HG02981 (cell line): ENCODE data around the gene SIRPG.
"Not testable (repeated sequence)": the region's sequence is repeated elsewhere in the genome, so short reads cannot be mapped to it uniquely, and the experiment has no call there.

ENCODE experiments used
- ATAC-seq: cut with Tn5 transposase; IDR thresholded peaks from one replicate; pipeline ENCODE4 v1.9.1; 2021; ENCODE audit warnings: mild to moderate bottlenecking, moderate library complexity; ENCODE audit not compliant: unreplicated experiment

SIRPG gene

DNA sequence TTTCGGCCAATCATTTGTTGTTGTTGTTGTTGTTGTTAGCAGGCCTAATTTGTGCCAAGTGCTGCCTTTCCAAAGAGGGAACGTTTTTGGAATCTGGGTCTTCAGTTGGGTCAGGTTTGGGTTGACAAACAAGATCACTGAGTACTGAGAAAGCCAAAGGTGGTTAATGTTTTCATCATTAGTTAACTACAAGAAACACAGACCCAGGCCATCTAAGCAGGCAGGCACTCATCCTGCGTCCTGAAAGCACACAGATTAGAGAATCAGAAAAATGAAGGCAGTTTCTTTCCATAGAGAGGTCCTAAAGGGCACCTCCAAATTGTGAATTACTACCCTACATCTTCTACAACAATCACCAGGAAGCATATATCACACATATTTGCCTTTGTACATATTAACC, 15.1 kb upstream of the SIRPG start:
- no peak for ATAC-seq

- no peak for ATAC-seq
Measured at GRCh38 chr20:1671891-1672669, 14.5 kb upstream of the SIRPG start.

DNA sequence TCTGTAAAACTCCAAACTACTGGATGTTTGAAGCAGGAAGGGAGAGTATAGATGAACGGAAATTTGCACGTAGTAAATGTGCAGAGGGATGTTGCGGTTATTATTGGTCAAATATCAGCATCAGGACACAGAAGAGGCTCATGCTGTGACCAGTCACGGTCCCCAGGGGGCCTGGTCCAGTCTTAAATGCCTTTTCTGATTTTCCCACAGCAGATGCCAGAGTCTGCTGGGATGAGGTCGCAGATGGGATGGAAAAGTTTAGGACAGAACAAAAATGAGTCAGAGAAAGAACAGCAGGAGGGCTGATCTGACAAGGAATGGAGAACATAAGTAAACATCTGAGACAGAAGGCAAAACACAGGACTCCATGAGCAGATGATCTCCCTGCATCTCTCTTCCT, 11.7 kb upstream of the SIRPG start:
- no peak for ATAC-seq

GRCh38 chr20:1667502-1668085, 10.0 kb upstream of the SIRPG start:
- ATAC-seq, result no peak

DNA sequence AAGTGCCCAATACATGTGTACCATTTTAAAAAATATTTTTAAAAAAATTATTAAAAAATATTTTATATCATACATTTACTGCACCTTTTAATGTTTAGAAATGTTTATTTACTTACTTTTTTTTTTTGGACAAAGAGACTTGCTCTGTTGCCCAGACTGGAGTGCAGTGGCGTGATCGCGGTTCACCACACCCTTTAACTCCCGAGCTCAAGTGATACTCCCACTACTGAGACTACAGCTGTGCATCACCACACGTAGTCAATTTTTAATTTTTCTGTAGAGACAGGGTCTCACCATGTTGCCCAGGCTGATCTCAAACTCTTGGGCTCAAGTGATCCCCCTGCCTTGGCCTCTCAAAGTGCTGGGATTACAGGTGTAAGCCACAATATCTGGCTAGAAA, 9.2 kb upstream of the SIRPG start:
- ATAC-seq, result no peak

- ATAC-seq, result no peak
Measured at GRCh38 chr20:1665345-1665744, 7.8 kb upstream of the SIRPG start.

GRCh38 chr20:1664911-1665310, 7.3 kb upstream of the SIRPG start:
- ATAC-seq, result no peak

DNA sequence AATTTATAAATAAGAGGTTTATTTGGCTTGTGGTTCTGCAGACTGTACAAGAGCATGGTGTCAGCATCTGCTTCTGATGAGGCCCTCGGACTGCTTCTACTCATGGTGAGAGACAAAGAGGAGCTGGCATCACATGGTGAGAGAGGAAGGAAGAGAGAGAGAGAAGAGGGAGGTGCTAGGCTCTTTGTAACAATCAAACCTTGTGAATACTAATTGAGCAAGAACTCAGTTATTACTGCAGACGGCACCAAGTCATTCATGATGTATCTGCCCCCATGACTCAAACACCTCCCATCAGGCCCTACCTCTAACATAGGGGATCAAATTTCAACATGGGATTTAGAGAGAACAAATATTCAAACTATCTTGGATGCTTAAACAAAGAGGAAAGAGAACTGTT, 6.3 kb upstream of the SIRPG start:
- no peak for ATAC-seq

DNA sequence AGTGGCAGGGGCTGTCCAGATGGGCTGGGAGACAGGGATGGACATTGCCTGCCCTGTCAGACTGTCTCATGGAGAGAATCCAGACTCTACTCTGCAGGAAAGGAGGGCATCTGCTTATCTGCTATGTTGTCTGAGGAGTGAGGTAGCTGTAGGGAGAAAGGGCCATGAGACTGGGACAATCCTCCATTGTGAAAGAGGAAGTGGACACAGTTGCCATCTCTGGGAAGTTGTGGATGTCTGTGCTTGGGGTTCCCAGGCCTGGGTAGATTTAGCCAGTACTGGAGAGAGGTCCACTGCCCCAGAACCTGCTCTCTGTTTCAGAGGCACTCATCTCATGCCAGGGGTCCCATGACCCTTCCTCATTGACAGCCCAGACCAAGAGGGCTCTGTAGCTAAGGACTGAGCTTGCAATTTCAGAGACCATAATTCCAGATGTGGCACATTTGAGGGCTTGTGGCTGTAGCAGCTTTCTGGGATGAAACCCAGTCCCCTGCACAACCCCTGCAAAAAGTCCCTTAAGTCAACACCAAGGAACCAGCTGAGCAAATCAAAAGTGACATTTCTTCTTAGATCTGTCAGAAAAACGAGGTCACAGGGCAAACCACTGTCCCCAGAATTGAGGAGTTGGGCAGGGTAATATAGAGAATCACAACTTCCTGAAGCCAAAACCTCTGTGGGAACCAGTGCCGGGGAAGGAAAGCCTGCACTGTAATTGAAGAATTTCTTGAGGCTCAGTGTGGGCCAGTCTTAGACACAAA, 4.1 kb upstream of the SIRPG start:
- ATAC-seq, result no peak

GRCh38 chr20:1660246-1660645, 2.7 kb upstream of the SIRPG start:
- no peak for ATAC-seq

GRCh38 chr20:1656844-1657243, 735 bp downstream of the SIRPG start:
- no peak for ATAC-seq

DNA sequence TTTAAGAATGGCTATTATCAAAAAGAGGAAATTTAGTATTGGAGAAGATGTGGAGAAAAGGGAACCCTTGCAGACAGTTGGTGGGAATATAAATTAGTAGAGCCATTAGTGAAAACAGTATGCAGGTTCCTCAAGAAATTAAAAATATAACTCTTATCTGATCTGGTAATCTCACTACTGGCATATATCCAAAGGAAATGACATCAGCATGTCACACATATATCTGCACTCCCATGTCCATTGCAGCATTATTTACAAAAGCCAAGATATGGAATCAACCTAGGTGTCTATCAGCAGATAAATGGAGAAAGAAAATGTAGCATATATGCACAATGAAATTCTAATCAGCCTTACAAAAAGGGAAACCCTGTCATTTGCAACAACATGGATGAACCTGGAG, 2.6 kb downstream of the SIRPG start:
- no peak for ATAC-seq

- ATAC-seq, result no peak
Measured at GRCh38 chr20:1652960-1653359, 4.6 kb downstream of the SIRPG start.

- ATAC-seq, result no peak
Measured at GRCh38 chr20:1652104-1652503, 5.5 kb downstream of the SIRPG start.

DNA sequence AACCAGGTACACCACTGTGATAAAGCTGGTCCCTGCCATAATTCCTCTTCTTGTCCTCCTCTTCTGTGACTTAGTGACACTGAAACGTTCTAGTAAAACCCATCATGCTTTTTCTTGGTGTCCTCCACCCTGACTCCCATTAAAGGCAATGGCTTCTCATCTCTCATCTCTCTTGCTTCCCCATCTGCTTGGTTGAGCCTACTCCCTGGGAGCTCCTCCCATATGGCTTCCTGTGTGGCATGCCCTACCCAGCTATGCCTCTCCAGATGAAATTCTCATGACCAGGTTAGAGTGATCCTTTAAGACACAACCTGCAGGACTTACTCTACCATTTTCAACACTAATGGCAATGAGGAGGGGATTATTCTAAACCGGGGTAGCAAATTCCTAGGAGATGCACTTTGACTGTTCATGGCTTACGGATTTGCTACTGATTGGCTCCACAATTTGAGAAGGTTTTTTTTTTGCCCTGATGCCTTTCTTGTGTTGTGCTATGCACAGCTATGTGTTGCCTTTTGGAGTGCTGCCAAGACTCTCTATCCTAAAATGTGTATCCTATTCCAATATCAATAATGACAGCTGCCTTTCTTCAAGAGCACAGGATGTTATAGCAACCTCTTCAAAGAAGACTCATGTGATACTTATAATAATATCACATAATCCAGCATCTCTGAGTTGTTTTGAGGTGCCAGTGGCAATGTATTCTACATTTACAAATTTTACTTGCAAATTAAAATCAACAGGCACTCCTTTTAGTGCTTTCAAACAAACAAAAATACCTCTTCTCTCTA, 6.1 kb downstream of the SIRPG start:
- ATAC-seq, result no peak

- ATAC-seq, result no peak
Measured at GRCh38 chr20:1648101-1648500, 9.5 kb downstream of the SIRPG start.

GRCh38 chr20:1646975-1647431, 10.6 kb downstream of the SIRPG start:
- no peak for ATAC-seq

DNA sequence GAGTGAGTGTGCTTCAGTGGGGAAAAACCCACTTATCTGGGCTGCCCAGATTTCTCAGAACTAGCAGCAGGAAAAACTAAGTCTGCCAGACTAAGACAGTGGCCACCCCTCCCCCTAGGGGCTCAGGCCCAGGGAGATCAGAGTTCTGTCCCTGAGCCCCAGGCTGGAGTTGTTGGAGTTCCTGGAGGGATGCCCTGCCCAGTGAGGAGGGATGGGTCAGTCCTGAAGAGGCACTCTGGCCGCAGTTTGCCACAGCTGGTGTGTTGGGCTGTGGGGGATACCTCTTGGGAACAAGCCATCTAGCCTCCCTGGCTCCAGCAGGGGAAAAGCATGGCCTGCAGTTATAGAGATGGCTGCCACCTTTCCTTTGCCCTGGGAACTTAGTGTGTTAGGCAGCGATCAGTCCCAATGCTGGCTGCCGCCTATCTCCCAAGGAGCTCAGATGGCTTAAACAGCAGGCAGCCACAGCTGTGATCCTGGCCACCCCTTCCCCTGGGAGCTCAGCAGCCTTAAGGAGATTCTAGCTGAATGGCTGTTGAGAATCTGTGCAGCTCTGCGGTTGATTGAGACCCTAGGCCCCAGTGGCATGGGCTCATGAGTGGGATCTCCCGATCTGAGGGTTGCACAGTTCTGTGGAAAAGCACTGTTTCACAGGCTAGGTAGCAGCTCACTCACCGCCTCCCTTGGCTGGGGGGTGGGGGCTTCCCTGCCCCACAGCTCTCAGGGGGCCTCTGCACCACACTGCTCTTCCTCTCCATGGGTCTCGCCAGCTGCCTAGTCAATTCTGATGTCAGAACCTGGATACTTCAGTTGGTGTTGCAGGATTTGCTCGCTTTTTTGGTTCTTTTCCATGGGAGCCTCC, 13.2 kb downstream of the SIRPG start:
- ATAC-seq, result no peak

- ATAC-seq, result not testable (repeated sequence)
Measured at GRCh38 chr20:1638643-1639042, 18.9 kb downstream of the SIRPG start.

DNA sequence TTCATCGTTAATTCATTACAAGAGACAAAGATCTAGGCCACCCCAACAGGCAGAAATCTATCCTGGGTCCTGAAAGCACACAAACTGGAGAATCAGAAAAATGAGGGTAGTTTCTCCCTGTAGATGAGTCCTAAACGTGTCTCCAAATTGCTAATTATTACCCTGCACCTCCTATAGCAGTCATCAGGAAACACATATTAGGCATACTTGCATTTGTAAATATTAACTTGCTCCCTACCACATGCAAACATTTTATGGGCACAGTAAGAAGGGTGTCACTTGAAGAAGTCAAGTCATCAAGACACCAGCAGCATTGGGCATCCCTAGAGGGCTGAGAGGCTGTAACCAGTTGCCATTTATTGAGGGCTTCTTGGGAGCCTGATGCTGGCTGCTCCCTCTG, 19.8 kb downstream of the SIRPG start:
- no peak for ATAC-seq
